Sciatic nerve (tissue), 2 donors: ENCODE results near the gene YWHAE. TPM values are rescaled to one million over a fixed set of nuclear protein-coding genes. Genes with fewer than 3 reads are reported as not detected.
A peak's percentile ranks its signal among the peaks of the same experiment; 100 is the strongest.

Experiments
- ATAC-seq: fragments of 200-7000 bp; cut with Tn5 transposase; one replicate; pipeline ENCODE4 v1.9.1; 2020; ENCODE audit warnings: mild to moderate bottlenecking, moderate library complexity
- DNase-seq: peaks from one replicate; pipeline ENCODE4 v3.0.0-alpha.2; 2020; ENCODE audit warnings: low spot score
- intact Hi-C: fragments of 100-400 bp; cut with DNase I; formaldehyde crosslinking; loops from one replicate; pipeline ENCODE4 v1.14.2; 2022
- total RNA-seq: library from RNA; stranded (reverse); fragmentation: NEBNext Ultra II Directional; extraction: Animal tissue kit (Norgen Biotek cat#: 25700); gene quantifications from one replicate; pipeline ENCODE4 v1.2.1, GENCODE V29; 2021
- donor health status: DM: no; HTN: no; CAD: no.
- donor health status: DM: no; HTN: no; CAD: no.

Gene YWHAE
- total RNA-seq, 1 donor from 2014 or later = 473 TPM

DNA sequence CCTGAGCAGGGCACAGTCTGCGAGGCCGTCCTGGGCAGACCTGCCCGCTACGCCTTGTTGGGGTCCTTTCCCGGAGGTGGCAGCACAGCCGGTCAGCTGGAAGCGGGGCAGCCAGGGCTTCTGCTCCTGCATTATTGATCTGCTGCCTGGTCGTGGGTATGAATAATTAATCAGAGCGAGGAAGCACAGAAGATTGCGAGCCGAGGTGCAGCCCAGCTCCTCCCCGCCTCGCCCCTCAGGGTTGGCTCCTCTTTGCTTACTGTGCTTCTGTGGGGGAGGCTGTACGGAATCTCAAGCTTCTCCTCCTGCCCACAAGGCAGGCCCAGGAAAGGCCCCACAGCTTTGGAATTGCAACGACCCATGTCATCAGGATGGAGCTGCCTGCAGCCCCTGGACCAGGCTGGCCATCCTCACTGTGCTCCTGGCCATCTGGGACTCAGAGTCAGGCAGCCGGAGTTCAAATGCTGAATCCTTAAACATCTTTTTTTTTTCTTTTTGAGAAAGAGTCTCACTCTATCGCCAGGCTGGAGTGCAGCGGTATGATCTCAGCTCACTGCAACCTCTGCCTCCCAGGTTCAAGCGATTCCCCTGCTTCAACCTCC lies 95.0 kb downstream of the YWHAE start:
- DNase-seq = no peak
- no peak for ATAC-seq
- intact Hi-C loops = no loop called here

DNA sequence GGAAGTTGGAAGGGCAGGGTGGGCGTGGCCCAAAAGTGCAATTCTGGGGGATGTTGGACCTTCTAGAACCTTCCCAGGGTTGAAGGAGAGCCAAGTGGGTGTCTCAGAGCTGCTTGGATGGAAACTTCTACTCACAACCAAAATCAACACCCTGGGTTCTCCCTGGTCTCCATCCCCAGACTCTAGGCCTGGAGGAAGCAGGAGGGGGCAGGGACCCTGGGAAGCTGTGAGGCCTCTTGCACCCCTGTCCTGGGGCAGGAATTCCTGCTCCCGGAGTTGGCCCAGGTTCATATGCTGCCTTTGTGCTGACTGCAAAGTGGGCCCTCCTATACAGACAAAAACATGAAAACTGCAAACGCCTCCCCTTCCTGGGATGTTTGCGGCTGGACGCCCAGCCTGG lies 95.5 kb downstream of the YWHAE start:
- no peak for DNase-seq
- no peak for ATAC-seq
- intact Hi-C loops = no loop called here

DNA sequence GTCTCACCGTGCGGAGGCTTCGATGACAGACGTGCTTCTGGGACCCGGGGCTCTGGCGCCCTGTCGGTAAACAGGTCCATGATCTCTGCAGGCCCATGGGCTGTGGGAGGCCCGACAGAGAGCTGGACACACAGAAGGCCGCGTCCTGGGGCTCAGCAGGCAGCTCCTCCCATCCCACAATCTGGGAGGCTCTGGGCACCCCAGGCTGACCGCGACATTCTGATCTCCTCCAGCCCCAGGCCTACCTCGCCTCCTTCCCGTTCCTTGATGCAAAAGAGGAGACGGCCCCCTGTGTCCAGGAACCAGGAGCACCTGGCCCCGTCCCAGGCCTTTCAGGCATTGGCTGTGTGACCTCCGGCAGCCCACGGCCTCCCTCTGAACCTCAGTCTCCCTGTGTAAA lies 97.3 kb downstream of the YWHAE start:
- no peak for ATAC-seq
- intact Hi-C loops = no loop called here
- DNase-seq = no peak

DNA sequence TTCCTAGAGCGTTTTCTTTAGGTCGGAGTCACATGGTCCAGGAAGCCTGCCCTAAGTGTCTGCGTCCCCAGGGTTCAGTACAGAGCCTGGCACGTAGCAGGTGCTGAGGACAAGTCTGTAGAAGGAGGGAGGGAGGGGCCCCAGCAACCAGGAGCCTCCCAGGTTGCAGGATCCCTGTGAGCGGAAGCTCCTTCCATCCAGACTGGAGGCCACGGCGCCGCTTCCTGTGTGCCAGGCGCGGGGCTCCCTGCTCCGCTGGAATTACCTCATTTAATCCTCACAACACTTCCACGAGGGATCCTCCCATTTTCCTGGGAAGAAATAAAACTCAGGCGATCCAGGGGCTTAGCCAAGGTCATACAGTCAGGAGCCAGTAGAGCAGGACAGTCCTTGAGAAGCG lies 98.5 kb downstream of the YWHAE start:
- intact Hi-C loops = no loop called here
- ATAC-seq (no peak), DNase-seq (no peak)

DNA sequence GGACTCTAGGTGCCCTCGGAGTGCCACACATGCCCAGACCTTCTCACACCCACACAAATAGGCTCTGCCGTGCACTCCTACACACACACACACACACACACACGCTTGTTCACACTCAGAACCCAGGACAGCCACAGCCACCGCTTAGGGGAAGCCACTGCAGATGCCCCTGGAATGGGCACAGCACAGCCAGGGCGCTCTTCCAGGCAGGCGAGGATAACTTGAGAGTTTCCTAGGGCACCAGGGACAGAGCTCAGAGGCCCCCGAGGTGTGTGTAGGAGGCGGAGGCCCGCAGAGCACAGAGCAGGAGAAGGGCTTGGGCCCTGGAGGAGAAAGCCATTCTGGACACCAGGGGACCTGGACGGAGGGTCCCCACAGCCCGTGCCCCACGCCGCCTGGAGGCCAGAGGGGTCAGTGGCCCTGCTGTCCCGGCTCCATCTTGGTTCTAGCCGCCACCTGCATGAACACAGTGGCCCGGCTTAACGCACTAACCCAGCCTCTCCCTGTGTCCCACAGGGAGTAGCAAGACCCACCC lies 99.6 kb downstream of the YWHAE start:
- no peak for DNase-seq
- intact Hi-C loops = no loop called here
- peak; percentile 22 for ATAC-seq

DNA sequence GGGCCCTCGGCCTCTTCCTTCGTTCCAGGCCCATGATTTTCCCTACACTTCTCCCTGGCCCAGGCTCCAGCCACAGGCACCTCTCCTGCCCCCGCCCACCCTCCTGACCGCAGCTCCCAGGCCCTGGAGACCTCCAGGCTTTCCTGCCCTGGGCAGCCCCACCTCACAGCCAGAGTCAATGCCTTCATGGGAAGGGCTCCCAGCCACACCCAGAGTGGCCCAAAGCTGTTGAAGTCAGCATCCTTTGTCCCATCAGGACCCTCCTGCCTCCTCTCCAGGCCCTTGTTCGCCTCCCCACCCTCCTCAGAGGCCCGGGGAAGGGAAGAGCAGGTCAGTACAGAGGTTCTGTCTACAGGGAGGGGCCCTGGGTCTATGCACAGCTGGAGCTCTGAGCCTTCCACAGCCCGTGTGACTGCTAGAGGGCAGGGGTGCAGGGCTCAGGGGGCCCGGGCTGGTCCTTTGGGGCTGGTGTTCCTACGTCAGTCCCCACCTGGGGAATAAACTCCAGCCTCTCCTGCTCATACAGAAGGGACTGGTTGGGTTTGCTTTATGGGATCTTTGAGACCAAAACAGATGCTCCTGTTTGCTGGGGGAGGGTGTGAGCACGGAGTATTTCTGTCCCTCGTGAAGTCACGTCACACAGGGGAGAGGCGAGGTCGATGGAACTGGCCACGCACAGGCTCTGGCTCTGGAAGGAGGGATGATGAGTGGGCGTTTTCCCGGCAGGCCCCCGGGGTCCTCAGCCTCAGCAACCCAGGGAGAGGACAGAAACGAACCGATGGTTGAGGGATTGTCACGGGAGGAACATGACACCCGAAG lies 100.3 kb downstream of the YWHAE start:
- peak; percentile 48 for ATAC-seq
- intact Hi-C loops = no loop called here

DNA sequence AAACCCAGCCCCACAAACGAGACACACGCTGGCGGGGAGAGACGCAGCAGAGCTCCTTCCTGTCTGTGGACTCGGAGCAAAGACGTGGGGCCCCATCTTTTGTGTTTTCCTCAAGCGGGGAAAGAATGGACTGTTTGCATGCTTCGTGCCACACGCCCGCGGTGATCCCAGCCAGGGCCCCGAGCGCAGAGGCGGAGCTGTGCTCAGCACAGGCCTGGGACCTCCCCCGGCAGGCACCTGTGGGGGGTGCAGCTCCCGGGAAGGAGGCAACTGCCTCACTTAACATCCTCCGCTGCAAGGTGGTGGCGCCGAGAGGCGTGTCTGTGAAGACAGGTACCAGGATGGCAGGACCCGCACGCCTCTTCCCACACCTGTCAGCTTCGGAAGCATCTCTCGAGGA lies 101.4 kb downstream of the YWHAE start:
- ATAC-seq (no peak), DNase-seq (no peak)
- intact Hi-C loops = no loop called here

More for the DNA sequence above, 100.3 kb downstream of the YWHAE start:
- no peak for DNase-seq

Other genes with a start within 250 kb of the YWHAE start
- gene ABR, start 220.2 kb downstream of the YWHAE start, total RNA-seq = 110 TPM
- not detected for gene BHLHA9, start 129.8 kb downstream of the YWHAE start, total RNA-seq
- 5.3 TPM for gene TRARG1, start 120.6 kb downstream of the YWHAE start, total RNA-seq
- gene CRK, start 56.0 kb upstream of the YWHAE start, total RNA-seq = 59.6 TPM
- gene MYO1C, start 92.5 kb upstream of the YWHAE start, total RNA-seq = 326 TPM
- gene INPP5K, start 116.4 kb upstream of the YWHAE start, total RNA-seq = 46.5 TPM
- gene PITPNA, start 162.6 kb upstream of the YWHAE start, total RNA-seq = 83.6 TPM
- gene SLC43A2, start 228.6 kb upstream of the YWHAE start, total RNA-seq = 30.8 TPM
- gene SCARF1, start 245.5 kb upstream of the YWHAE start, total RNA-seq = 25.2 TPM
- 15.4 TPM for gene RILP, start 249.6 kb upstream of the YWHAE start, total RNA-seq